ENCODE results near the gene C6orf132. TPM values are rescaled to one million over a fixed set of nuclear protein-coding genes. Genes with fewer than 3 reads are reported as not detected.
"Not testable (repeated sequence)": the region's sequence is repeated elsewhere in the genome, so short reads cannot be mapped to it uniquely, and the experiment has no call there.

Gene C6orf132, protein sequence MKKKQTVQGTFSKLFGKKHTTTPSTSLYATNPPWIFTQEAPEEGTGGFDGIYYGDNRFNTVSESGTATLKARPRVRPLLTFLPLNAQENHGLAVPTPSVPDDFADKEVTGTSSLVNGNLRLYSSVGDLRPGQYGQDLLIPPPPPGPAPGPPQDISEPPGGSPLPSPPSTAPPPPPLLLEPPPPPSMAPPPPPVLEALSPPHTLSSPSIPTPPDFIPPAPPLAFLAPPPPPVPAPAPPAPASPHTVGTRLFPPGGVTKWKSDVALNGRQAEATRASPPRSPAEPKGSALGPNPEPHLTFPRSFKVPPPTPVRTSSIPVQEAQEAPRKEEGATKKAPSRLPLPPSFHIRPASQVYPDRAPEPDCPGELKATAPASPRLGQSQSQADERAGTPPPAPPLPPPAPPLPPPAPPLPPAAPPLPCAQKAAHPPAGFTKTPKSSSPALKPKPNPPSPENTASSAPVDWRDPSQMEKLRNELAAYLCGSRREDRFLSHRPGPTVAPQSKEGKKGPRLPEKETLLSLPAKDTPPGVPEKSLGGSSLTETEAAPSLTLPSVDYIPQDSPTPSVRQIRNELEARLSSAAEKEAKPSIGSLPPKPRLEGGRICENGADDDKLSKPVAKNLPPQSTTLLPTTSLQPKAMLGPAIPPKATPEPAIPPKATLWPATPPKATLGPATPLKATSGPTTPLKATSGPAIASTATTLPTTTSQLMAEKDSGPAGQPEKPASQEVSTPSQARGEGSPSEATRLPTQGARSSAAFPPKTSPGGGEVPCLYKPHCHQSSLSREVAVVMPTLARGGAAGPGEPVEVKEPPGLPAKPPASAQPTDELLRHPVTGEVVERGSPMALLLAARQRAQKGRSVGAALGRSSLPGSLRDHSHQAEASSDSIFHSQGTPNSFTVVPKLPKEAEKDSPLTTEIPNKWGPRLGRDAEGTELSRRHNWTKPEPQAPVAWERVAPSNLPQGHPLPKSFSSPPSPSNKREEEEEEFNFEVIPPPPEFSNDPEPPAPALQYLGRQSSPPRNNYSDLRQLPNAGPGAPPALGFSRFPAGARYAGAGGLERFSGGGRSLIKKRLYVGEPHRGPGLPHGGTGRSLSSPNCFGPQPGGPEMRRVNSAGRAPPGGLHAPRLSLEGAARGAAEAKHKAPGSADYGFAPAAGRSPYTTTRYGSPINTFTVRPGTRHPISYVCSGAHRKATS
- 6.9 and 16.3 TPM in 2 replicates for total RNA-seq

DNA sequence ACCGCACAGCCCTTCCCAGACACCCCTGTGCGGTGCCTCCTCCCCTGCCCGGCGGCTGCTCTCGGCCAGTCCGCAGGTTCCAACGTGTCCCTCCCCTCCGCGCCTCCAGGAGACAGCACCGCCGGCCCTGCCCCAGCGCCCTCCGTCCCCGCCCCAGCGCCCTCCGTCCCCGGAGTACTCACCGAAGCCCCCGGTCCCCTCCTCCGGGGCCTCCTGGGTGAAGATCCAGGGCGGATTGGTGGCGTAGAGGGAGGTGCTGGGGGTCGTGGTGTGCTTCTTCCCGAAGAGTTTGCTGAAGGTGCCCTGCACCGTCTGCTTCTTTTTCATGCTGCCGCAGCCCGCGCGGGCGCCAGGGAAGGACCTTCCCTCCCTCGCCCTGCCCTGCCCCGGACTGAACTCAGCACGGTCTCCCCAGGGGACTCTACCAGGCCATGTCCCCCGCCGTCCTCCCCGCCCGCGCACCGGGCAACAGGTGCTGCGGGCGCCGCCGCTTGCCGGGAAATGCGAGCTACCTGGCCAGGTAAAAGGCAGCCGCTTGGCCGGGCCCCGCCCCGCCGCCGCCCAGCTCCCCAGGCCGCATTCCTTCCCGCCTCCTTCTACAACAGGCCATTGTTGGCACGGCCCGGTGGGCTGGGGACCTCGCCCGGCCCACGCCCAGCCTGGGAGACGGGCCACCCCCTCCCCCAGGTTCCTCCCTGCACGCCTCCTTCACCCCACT, at the start of gene C6orf132:
TSS of gene C6orf132 (minus strand) at position 503 of the 718 bp plus-strand sequence. CDS start at position 327, 176 bp downstream.
- DNase-seq (ENCODE audit: low read depth) = no peak

GRCh38 chr6:42190554-42191183, 48.2 kb upstream of the C6orf132 start:
- no peak for DNase-seq (ENCODE audit: low read depth)

GRCh38 chr6:42188406-42188805, 46.0 kb upstream of the C6orf132 start:
- DNase-seq (ENCODE audit: low read depth) = no peak

- DNase-seq (ENCODE audit: low read depth) = no peak
Measured at GRCh38 chr6:42185597-42185996, 43.2 kb upstream of the C6orf132 start.

DNA sequence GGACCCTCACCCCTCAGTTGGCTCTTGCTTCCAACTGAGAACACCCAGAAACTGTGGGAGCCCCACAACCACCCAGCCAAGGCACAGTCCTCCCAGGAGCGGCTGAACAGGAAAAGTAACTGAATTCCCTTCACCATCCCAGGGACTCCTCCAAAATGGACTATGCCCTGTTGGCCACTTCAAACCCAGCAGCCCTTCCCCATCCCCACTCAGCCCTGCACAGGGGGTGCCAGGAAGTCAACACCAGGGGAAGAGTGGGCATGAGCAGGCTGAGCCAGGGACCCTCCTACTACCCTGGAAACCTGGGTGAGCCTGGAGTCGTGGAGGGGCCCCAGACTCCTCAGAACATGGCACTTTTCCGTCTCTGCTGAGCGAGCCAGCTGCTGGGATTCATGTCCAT, 42.1 kb upstream of the C6orf132 start:
- DNase-seq (ENCODE audit: low read depth) = no peak

DNA sequence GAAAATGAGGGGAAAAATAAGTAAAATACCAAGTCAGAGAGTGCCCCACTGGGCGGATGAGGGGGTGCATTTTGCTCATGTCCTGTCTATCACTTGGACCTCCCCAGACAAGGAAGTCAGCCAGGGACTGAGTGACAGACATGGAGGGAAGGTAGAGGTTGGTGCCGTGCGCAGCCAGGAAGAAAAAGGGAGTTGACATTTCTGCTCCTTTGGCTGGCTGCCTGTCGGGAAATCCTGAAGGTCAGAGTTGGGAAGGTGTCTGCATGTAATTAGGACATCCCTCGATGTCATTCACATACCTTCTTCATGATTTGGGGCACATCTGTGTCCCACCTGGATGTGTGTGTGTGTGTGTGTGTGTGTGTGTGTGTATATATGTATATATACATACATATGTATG, 39.7 kb upstream of the C6orf132 start:
- no peak for DNase-seq (ENCODE audit: low read depth)

- DNase-seq (ENCODE audit: low read depth) = no peak
Measured at GRCh38 chr6:42179945-42180313, 37.5 kb upstream of the C6orf132 start.

GRCh38 chr6:42179261-42179944, 37.0 kb upstream of the C6orf132 start:
- DNase-seq (ENCODE audit: low read depth) = no peak

GRCh38 chr6:42177514-42178364, 35.3 kb upstream of the C6orf132 start:
- DNase-seq (ENCODE audit: low read depth) = no peak

DNA sequence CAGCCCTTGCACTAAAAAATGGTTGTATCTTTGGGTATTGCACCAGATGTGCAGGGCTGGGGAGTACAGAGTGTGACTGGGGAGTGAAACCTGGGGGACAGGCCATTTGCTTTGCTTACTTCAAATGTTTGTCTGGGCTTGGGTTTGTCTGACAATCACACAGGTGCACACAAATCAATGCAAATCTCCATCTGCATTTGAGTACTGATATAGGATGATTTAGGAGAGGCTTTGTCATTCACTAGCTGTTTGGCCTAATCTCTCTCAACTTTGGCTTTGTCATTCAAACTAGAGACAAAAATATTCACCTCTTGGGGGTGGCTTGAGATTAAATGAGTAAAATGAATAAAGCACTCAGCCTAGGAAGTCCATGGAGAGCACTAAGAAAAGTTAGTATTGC, 34.6 kb upstream of the C6orf132 start:
- no peak for DNase-seq (ENCODE audit: low read depth)

DNA sequence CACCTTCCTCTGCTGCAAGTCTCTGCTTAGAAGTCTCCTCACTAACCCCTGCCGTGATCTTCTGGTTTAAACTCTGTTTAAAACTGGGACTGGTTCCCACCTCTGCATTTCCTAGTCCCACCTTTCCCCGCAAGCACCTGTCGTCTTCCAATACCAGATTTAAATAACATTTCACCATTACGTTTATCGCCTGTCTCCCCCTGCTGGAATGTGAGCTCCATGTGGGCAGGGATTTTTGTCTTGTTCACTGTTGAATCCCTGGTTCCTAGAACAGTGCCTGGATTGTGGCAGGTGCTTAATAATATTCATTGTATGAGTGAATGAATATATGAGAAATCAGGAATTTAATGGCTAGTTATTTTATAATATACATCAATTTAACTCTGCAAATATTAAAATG, 33.4 kb upstream of the C6orf132 start:
- no peak for DNase-seq (ENCODE audit: low read depth)

- DNase-seq (ENCODE audit: low read depth) = no peak
Measured at GRCh38 chr6:42173101-42173500, 30.7 kb upstream of the C6orf132 start, which contains the start of gene GUCA1A. Gene GUCA1A (plus strand): TSS chr6:42173364. CDS start chr6:42173614, 250 bp downstream.

GRCh38 chr6:42171813-42172581, 29.6 kb upstream of the C6orf132 start:
- DNase-seq (ENCODE audit: low read depth) = no peak

DNA sequence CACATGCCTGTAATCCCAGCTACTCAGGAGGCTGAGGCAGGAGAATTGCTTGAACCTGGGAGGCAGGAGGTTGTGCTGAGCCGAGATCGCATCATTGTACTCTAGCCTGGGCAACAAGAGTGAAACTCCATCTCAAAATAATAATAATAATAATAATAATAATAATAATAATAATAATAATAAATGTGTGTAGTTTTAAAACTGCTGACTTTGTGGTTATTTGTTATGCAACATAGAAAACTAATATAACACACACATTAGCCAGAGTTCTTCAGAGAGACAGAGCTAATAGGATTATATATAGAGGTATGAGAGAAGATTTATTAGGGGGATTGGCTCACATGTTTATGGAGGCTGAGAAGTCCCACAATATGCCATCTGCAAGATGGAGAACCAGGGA, 27.4 kb upstream of the C6orf132 start:
- DNase-seq (ENCODE audit: low read depth) = not testable (repeated sequence)

GRCh38 chr6:42168650-42169049, 26.2 kb upstream of the C6orf132 start:
- no peak for DNase-seq (ENCODE audit: low read depth)

GRCh38 chr6:42166444-42167141, 24.2 kb upstream of the C6orf132 start:
- peak; percentile 61 for DNase-seq (ENCODE audit: low read depth)

DNA sequence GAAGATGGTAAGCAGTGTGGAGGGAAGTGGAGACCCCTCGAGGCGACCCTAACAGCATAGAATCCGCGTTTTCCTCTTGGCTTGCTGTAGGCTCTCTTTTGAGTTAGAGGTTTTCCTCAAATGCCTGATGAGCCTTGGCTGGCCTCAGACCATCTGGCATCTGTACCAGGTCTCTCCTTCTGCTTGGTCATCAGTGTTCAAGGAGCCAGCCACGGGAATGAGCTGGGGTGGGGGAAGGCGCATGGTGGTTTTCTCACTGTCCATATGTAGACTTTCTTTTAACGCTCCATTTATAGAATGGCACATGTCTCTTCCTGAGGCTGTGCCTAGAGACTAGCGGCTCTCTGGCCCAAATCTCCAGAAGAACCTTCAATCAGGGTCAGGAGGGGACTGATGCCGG, 22.6 kb upstream of the C6orf132 start:
- peak; percentile 25 for DNase-seq (ENCODE audit: low read depth)

- DNase-seq (ENCODE audit: low read depth) = no peak
Measured at GRCh38 chr6:42163981-42164380, 21.6 kb upstream of the C6orf132 start.

All from renal cortical epithelial cell (primary cell).